Sigmoid colon (tissue), 4 donors: Measurements from ENCODE around the gene EHD4.

Source experiments
- CTCF ChIP-seq, 4 experiments: fragments of 450-650 bp in 3 of 4; fragments of 200-600 bp in 1 of 4; IDR thresholded peaks; one replicate each; pipeline ENCODE4 v1.5.1; 2016 to 2019; ENCODE audit warnings: antibody characterized with exemption in 4 of 4, mild to moderate bottlenecking in 3 of 4, moderate library complexity in 2 of 4
- EP300 ChIP-seq, 4 donors: sonication (generic); formaldehyde crosslinking; IDR thresholded peaks; one replicate each; pipeline ENCODE4 v1.6.1; 2017; ENCODE audit warnings: antibody characterized with exemption in 4 of 4
- POLR2A ChIP-seq, 2 donors: fragments of 450-650 bp; IDR thresholded peaks; one replicate each; pipeline ENCODE4 v1.6.1; 2016; ENCODE audit warnings: antibody characterized with exemption in 2 of 2, mild to moderate bottlenecking in 2 of 2, moderate library complexity in 2 of 2
- POLR2AphosphoS5 ChIP-seq, 4 donors: sonication (generic); formaldehyde crosslinking; IDR thresholded peaks; one replicate each; pipeline ENCODE4 v1.6.1; 2017; ENCODE audit warnings: antibody characterized with exemption in 4 of 4

DNA sequence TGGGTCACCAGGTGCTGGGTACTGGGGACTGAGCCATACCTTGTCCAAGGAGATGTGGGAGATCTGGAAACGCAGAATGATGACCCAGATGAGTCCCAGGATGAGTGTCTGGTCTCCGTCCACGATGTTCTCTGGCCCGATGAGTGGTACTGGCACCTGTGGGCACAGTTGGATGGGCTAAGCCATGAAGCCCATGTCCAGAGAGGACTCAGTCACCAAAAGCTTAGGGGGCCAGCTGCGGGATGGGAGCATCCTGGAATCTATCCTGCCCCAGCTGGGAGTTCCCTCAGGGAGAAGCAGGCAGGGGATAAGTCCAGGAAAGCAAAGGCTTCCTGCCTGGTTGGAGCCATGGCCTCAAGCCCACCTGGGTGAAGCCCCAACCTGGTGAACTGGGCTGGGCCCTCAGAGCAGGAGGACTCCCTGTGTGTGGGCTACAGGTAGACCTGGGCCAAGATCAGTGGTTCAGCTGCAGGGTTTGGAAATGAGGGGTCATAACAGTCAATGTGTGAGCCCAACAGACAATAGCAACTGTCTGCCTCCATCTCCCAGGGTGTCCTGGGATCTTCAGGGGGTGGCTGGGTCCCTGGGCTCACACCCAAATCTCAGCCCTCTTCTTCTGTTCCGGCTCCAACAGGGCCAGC lies 82.2 kb downstream of the EHD4 start:
- no peak for TF ChIP-seq CTCF (IDR thresholded peaks at IDR 0.05)
- TF ChIP-seq POLR2AphosphoS5 (IDR thresholded peaks at IDR 0.05), result no peak
- no peak for TF ChIP-seq EP300 (IDR thresholded peaks at IDR 0.05)
- TF ChIP-seq POLR2A (IDR thresholded peaks at IDR 0.05), result no peak
